ENCODE measurements around the gene SCLT1.

GRCh38 chr4:128942607-128943006 is 150.7 kb downstream of the SCLT1 start:
- TF ChIP-seq ELK1 (IDR thresholded peaks at IDR 0.05; ENCODE audit: borderline replicate concordance, low read depth, low read length): no peak
- no peak for TF ChIP-seq NFE2L2 (IDR thresholded peaks at IDR 0.05; ENCODE audit: low read depth, low read length)
- no peak for TF ChIP-seq CTCF (conservative IDR thresholded peaks at IDR 0.05; ENCODE audit: low read depth, low read length)
